Karpas-422 (cell line): ENCODE measurements around the gene SPDL1. TPM values are rescaled to one million over a fixed set of nuclear protein-coding genes. Genes with fewer than 3 reads are reported as not detected.

Experiments used
- DNase-seq: peaks from one replicate; pipeline ENCODE4 v3.0.0-alpha.2; 2015
- H2AFZ ChIP-seq: fragments of 200-600 bp; sonication (generic); 2 replicates; pipeline ENCODE4 v1.6.1; 2014; ENCODE audit warnings: antibody characterized with exemption, low read length, mixed read lengths
- H3K27ac ChIP-seq: fragments of 200-600 bp; sonication (generic); 2 replicates; pipeline ENCODE4 v1.5.1; 2014; ENCODE audit warnings: mild to moderate bottlenecking, low read length, moderate library complexity
- H3K27me3 ChIP-seq: fragments of 200-600 bp; sonication (generic); 2 replicates; pipeline ENCODE4 v1.6.1; 2014; ENCODE audit warnings: low read length, mixed read lengths
- H3K36me3 ChIP-seq: fragments of 200-600 bp; sonication (generic); 2 replicates; pipeline ENCODE4 v1.6.1; 2014; ENCODE audit warnings: low read length, mixed read lengths; ENCODE audit not compliant: insufficient read depth
- H3K4me1 ChIP-seq: fragments of 200-600 bp; sonication (generic); 2 replicates; pipeline ENCODE4 v1.6.1; 2014; ENCODE audit warnings: mild to moderate bottlenecking, low read length, mixed read lengths
- H3K4me2 ChIP-seq: fragments of 200-600 bp; sonication (generic); 2 replicates; pipeline ENCODE4 v1.6.1; 2014; ENCODE audit warnings: low read length, low read depth, mild to moderate bottlenecking; ENCODE audit not compliant: poor library complexity, severe bottlenecking
- H3K4me3 ChIP-seq: fragments of 200-600 bp; sonication (generic); 2 replicates; pipeline ENCODE4 v1.5.1; 2014; ENCODE audit warnings: mild to moderate bottlenecking, antibody characterized with exemption, low read length, mixed read lengths
- H3K79me2 ChIP-seq: fragments of 200-600 bp; sonication (generic); 2 replicates; pipeline ENCODE4 v1.6.1; 2014; ENCODE audit warnings: mild to moderate bottlenecking, low read length, mixed read lengths
- H3K9ac ChIP-seq: fragments of 200-600 bp; sonication (generic); 2 replicates; pipeline ENCODE4 v1.6.0; 2014; ENCODE audit warnings: low read length
- H3K9me2 ChIP-seq: fragments of 200-600 bp; sonication (generic), shearing (Covaris generic); replicated peaks from 2 replicates; pipeline ENCODE4 v1.6.0; 2014; ENCODE audit warnings: mild to moderate bottlenecking, low read length, moderate library complexity; ENCODE audit not compliant: insufficient read depth
- H3K9me3 ChIP-seq: fragments of 300-700, 200-600 bp; sonication (generic); 2 replicates; pipeline ENCODE4 v1.6.1; 2014; ENCODE audit warnings: low read length, mixed read lengths
- H4K20me1 ChIP-seq: fragments of 200-600 bp; sonication (generic); 2 replicates; pipeline ENCODE4 v1.6.1; 2014; ENCODE audit warnings: mild to moderate bottlenecking, antibody characterized with exemption, low read length, low read depth; ENCODE audit not compliant: insufficient read depth
- total RNA-seq: library from RNA; depleted of rRNA; stranded (reverse); fragments of >200 nt; shearing (Covaris generic); gene quantifications from 2 replicates; pipeline ENCODE4 v1.2.3, GENCODE V29; 2014; ENCODE audit warnings: low replicate concordance

The SPDL1 gene
- total RNA-seq, 1 experiment from 2014 or later: 28.3 TPM

GRCh38 chr5:169547508-169547907, 36.1 kb upstream of the SPDL1 start:
- Histone ChIP-seq H4K20me1 (no peaks in the 10 kb centered on the region), H3K36me3 (no peaks in the 10 kb centered on the region), H3K9me2 (no peaks in the 10 kb centered on the region), H2AFZ (no peak overlapping the region), H3K4me3 (no peak overlapping the region), H3K79me2 (no peaks in the 10 kb centered on the region), H3K4me1 (no peaks in the 10 kb centered on the region), H3K9me3 (no peaks in the 10 kb centered on the region), H3K27me3 (no peaks in the 10 kb centered on the region), H3K9ac (no peak overlapping the region), H3K4me2 (no peak overlapping the region), H3K27ac (no peak overlapping the region)
- no peak for DNase-seq

GRCh38 chr5:169548315-169548714, 35.3 kb upstream of the SPDL1 start:
- Histone ChIP-seq H3K4me3 (no peak overlapping the region), H3K9me2 (no peaks in the 10 kb centered on the region), H3K4me2 (no peak overlapping the region), H3K27me3 (no peaks in the 10 kb centered on the region), H3K9me3 (no peaks in the 10 kb centered on the region), H3K9ac (no peak overlapping the region), H3K4me1 (no peaks in the 10 kb centered on the region), H3K27ac (no peak overlapping the region), H2AFZ (no peak overlapping the region), H3K36me3 (no peaks in the 10 kb centered on the region), H4K20me1 (no peaks in the 10 kb centered on the region), H3K79me2 (no peaks in the 10 kb centered on the region)
- DNase-seq: peak; percentile 50

- H3K79me2 ChIP-seq: no peaks in the 10 kb centered on the region
- no peak overlapping the region for H3K4me3 ChIP-seq
- no peaks in the 10 kb centered on the region for H3K9me3 ChIP-seq
- no peaks in the 10 kb centered on the region for H3K27me3 ChIP-seq
- H2AFZ ChIP-seq: no peak overlapping the region
- H3K27ac ChIP-seq: no peak overlapping the region
- H4K20me1 ChIP-seq: no peaks in the 10 kb centered on the region
- no peak overlapping the region for H3K4me2 ChIP-seq
- no peaks in the 10 kb centered on the region for H3K36me3 ChIP-seq
- no peaks in the 10 kb centered on the region for H3K9me2 ChIP-seq
- no peak overlapping the region for H3K9ac ChIP-seq
- DNase-seq: no peak
- no peaks in the 10 kb centered on the region for H3K4me1 ChIP-seq
Observed at GRCh38 chr5:169549453-169550100, 34.0 kb upstream of the SPDL1 start.

- no peak overlapping the region for H3K27ac ChIP-seq
- H2AFZ ChIP-seq: no peak overlapping the region
- no peaks in the 10 kb centered on the region for H3K79me2 ChIP-seq
- no peak overlapping the region for H3K9ac ChIP-seq
- no peaks in the 10 kb centered on the region for H3K9me3 ChIP-seq
- H3K27me3 ChIP-seq: no peaks in the 10 kb centered on the region
- H3K36me3 ChIP-seq: no peaks in the 10 kb centered on the region
- H3K4me3 ChIP-seq: no peak overlapping the region
- H3K4me1 ChIP-seq: no peaks in the 10 kb centered on the region
- H4K20me1 ChIP-seq: no peaks in the 10 kb centered on the region
- no peak for DNase-seq
- no peaks in the 10 kb centered on the region for H3K9me2 ChIP-seq
- no peak overlapping the region for H3K4me2 ChIP-seq
Observed at GRCh38 chr5:169550227-169550626, 33.3 kb upstream of the SPDL1 start.

GRCh38 chr5:169551146-169551545, 32.4 kb upstream of the SPDL1 start:
- H3K27me3 ChIP-seq: no peaks in the 10 kb centered on the region
- no peaks in the 10 kb centered on the region for H3K79me2 ChIP-seq
- no peaks in the 10 kb centered on the region for H3K9me3 ChIP-seq
- no peaks in the 10 kb centered on the region for H4K20me1 ChIP-seq
- DNase-seq: no peak
- no peak overlapping the region for H3K9ac ChIP-seq
- H3K27ac ChIP-seq: no peak overlapping the region
- no peak overlapping the region for H3K4me2 ChIP-seq
- no peaks in the 10 kb centered on the region for H3K9me2 ChIP-seq
- H2AFZ ChIP-seq: no peak overlapping the region
- no peak overlapping the region for H3K4me3 ChIP-seq
- H3K36me3 ChIP-seq: no peaks in the 10 kb centered on the region
- H3K4me1 ChIP-seq: no peaks in the 10 kb centered on the region

- Histone ChIP-seq H3K79me2 (no peaks in the 10 kb centered on the region), H3K27me3 (no peaks in the 10 kb centered on the region), H3K36me3 (no peaks in the 10 kb centered on the region), H3K4me3 (no peak overlapping the region), H4K20me1 (no peaks in the 10 kb centered on the region), H2AFZ (no peak overlapping the region), H3K4me2 (no peak overlapping the region), H3K27ac (no peak overlapping the region), H3K9me3 (no peaks in the 10 kb centered on the region), H3K9ac (no peak overlapping the region), H3K4me1 (no peaks in the 10 kb centered on the region), H3K9me2 (no peaks in the 10 kb centered on the region)
- DNase-seq: no peak
Observed at GRCh38 chr5:169551696-169552095, 31.9 kb upstream of the SPDL1 start.

GRCh38 chr5:169554251-169554650, 29.3 kb upstream of the SPDL1 start:
- H3K27ac ChIP-seq: no peak overlapping the region
- no peak for DNase-seq
- H3K4me3 ChIP-seq: no peak overlapping the region
- no peaks in the 10 kb centered on the region for H3K79me2 ChIP-seq
- H2AFZ ChIP-seq: no peak overlapping the region
- H3K36me3 ChIP-seq: no peaks in the 10 kb centered on the region
- H3K9me3 ChIP-seq: no peaks in the 10 kb centered on the region
- no peaks in the 10 kb centered on the region for H3K4me1 ChIP-seq
- H3K4me2 ChIP-seq: no peak overlapping the region
- no peaks in the 10 kb centered on the region for H3K27me3 ChIP-seq
- no peak overlapping the region for H3K9ac ChIP-seq
- H3K9me2 ChIP-seq: no peaks in the 10 kb centered on the region
- no peaks in the 10 kb centered on the region for H4K20me1 ChIP-seq

- no peak overlapping the region for H3K27ac ChIP-seq
- H3K4me1 ChIP-seq: no peaks in the 10 kb centered on the region
- no peak overlapping the region for H2AFZ ChIP-seq
- no peaks in the 10 kb centered on the region for H4K20me1 ChIP-seq
- no peaks in the 10 kb centered on the region for H3K9me2 ChIP-seq
- no peaks in the 10 kb centered on the region for H3K79me2 ChIP-seq
- H3K36me3 ChIP-seq: no peaks in the 10 kb centered on the region
- no peaks in the 10 kb centered on the region for H3K27me3 ChIP-seq
- no peaks in the 10 kb centered on the region for H3K9me3 ChIP-seq
- DNase-seq: no peak
- no peak overlapping the region for H3K4me3 ChIP-seq
- no peak overlapping the region for H3K9ac ChIP-seq
- no peak overlapping the region for H3K4me2 ChIP-seq
Observed at GRCh38 chr5:169557838-169558237, 25.7 kb upstream of the SPDL1 start.

- Histone ChIP-seq H3K4me1 (no peaks in the 10 kb centered on the region), H3K4me3 (no peak overlapping the region), H4K20me1 (no peaks in the 10 kb centered on the region), H3K9ac (no peak overlapping the region), H2AFZ (no peak overlapping the region), H3K27ac (no peak overlapping the region), H3K79me2 (no peaks in the 10 kb centered on the region), H3K9me3 (no peaks in the 10 kb centered on the region), H3K36me3 (no peaks in the 10 kb centered on the region), H3K9me2 (no peaks in the 10 kb centered on the region), H3K4me2 (no peak overlapping the region), H3K27me3 (no peaks in the 10 kb centered on the region)
- DNase-seq: no peak
Observed at GRCh38 chr5:169561893-169562292, 21.7 kb upstream of the SPDL1 start.
